ENCODE measurements around the gene ZNF556.
A peak's percentile ranks its signal among the peaks of the same experiment; 100 is the strongest.

The ZNF556 gene

DNA sequence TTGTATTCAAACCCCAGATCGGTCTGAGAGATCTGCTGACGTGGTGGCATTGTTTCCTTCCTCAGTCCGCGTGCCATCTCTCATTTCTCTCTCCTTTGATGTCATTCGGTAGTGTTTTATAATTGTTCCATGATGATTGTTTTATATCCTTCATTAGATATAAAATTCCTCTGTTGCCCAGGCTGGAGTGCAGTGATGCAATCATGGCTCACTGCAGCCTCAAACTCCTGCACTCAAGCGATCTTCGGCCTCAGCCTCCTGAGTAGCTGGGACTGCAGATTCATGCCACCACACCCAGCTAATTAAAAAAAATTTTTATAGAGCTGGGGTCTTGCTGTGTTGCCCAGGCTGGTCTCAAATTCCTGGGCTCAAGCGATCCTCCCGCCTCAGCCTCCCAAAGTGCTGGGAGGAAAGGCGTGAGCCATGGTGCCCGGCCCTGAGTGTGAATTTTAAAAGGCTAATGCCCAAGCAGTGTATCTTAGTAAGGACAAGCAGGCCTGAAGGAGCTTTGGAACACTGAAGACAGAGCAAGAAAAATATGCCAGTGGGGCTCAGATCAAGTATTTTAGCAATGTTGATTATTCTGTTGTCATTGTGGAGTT lies 38.9 kb downstream of the ZNF556 start:
- Histone ChIP-seq H3K27me3 (no peaks in the 10 kb centered on the region), H4K20me1 (peaks cover 0 to 31% (median 24%) of the 10 kb centered on the region in 11 experiments; a peak in 13 of 22 replicates), H3K4me2 (peak overlapping the region in 7 of 11 experiments; percentile 9 to 37 (median 22); a peak in 10 of 22 replicates), H3K27ac (peak overlapping the region in 1 of 11 experiments; percentile 36; a peak in 1 of 22 replicates), H3K9ac (no peak overlapping the region), H3K4me1 (peaks cover 27 to 59% (median 52%) of the 10 kb centered on the region in 10 experiments), H3K4me3 (no peak overlapping the region), H3K9me3 (replicated peaks in 1 of 11) (peaks cover 45 to 55% (median 52%) of the 10 kb centered on the region in 11 experiments), H3K36me3 (peaks cover 15 to 50% (median 37%) of the 10 kb centered on the region in 11 experiments)
- TF ChIP-seq Cebpa-rat (IDR thresholded peaks at IDR 0.05), result no peak

- Histone ChIP-seq H4K20me1 (peaks cover 0 to 30% (median 24%) of the 10 kb centered on the region in 11 experiments; a peak in 13 of 22 replicates), H3K36me3 (peaks cover 22 to 57% (median 44%) of the 10 kb centered on the region in 11 experiments), H3K27ac (peak overlapping the region in 2 of 11 experiments; percentile 26 to 36; a peak in 2 of 22 replicates), H3K27me3 (no peaks in the 10 kb centered on the region), H3K4me1 (peaks cover 25 to 55% (median 48%) of the 10 kb centered on the region in 10 experiments), H3K9me3 (replicated peaks in 1 of 11) (peaks cover 52 to 62% (median 59%) of the 10 kb centered on the region in 11 experiments), H3K4me3 (no peak overlapping the region), H3K9ac (no peak overlapping the region), H3K4me2 (peak overlapping the region in 8 of 11 experiments; percentile 4 to 42 (median 25); a peak in 8 of 22 replicates)
- TF ChIP-seq Cebpa-rat (IDR thresholded peaks at IDR 0.05), result no peak
These were observed 39.6 kb downstream of the ZNF556 start for GRCh38 chr19:2906631-2907195.

DNA sequence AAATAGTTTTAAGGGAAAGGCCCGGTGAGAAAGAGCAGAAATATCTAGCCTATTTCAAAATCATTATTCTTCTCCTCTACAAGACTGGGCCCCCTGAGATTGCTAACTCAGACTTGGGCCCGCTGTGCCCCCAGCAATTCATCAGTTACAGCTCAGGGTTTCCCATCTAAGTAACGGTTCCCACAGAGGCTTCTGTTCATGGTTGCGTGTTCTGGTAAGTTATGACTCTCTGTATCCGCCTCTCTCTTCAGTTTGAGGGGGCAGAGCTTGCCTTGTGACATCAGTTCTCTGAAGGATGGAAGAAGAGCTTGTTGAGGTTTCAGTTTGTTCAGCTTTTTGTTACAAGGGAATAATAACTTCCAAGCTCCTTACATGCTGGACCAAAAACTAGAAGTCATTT lies 45.2 kb downstream of the ZNF556 start:
- Histone ChIP-seq H3K9ac (no peak overlapping the region), H4K20me1 (no peaks in the 10 kb centered on the region), H3K27ac (no peak overlapping the region), H3K4me2 (no peak overlapping the region), H3K4me1 (peaks cover 0 to 4% (median 0%) of the 10 kb centered on the region in 10 experiments; a peak in 4 of 20 replicates), H3K9me3 (replicated peaks in 1 of 11) (peaks cover 96 to 100% (median 99%) of the 10 kb centered on the region in 11 experiments), H3K4me3 (peak overlapping the region in 3 of 10 experiments; percentile 4 to 17 (median 15); a peak in 3 of 20 replicates), H3K27me3 (peaks cover 0 to 5% (median 0%) of the 10 kb centered on the region in 11 experiments; a peak in 2 of 22 replicates), H3K36me3 (peaks cover 76 to 94% (median 85%) of the 10 kb centered on the region in 11 experiments)
- TF ChIP-seq Cebpa-rat (IDR thresholded peaks at IDR 0.05), result no peak

DNA sequence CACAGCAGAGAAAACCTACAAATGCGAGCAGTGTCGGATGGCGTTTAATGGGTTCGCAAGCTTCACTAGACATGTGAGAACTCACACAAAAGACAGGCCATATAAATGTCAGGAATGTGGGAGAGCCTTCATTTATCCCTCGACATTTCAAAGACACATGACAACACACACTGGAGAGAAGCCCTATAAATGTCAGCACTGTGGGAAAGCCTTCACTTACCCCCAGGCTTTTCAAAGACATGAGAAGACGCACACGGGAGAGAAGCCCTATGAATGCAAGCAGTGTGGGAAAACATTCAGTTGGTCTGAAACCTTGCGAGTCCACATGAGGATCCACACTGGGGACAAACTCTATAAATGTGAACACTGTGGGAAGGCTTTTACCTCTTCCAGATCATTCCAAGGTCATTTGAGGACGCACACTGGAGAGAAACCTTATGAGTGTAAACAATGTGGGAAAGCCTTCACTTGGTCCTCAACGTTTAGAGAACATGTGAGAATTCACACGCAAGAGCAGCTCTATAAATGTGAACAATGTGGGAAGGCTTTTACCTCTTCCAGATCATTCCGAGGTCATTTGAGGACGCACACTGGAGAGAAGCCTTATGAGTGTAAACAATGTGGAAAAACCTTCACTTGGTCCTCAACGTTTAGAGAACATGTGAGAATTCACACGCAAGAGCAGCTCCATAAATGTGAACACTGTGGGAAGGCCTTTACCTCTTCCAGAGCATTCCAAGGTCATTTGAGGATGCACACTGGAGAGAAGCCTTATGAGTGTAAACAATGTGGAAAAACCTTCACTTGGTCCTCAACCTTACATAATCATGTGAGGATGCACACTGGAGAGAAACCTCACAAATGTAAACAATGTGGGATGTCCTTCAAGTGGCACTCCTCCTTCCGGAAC lies 50.4 kb downstream of the ZNF556 start:
- Histone ChIP-seq H3K4me3 (peak overlapping the region; percentile 7 to 40 (median 28); a peak in 14 of 20 replicates), H3K4me1 (peaks cover 0 to 17% (median 9%) of the 10 kb centered on the region in 10 experiments; a peak in 16 of 20 replicates), H3K27ac (no peak overlapping the region), H3K27me3 (peaks cover 0 to 6% (median 0%) of the 10 kb centered on the region in 11 experiments; a peak in 2 of 22 replicates), H3K36me3 (peaks cover 77 to 90% (median 86%) of the 10 kb centered on the region in 11 experiments), H3K9me3 (replicated peaks in 1 of 11) (peaks cover 87 to 95% (median 90%) of the 10 kb centered on the region in 11 experiments), H4K20me1 (0 out of 22 replicates have a peak, but pooled peaks cover 0 to 2% (median 0%) of the 10 kb centered on the region in 11 experiments), H3K4me2 (no peak overlapping the region), H3K9ac (no peak overlapping the region)
- TF ChIP-seq Cebpa-rat (IDR thresholded peaks at IDR 0.05), result no peak

DNA sequence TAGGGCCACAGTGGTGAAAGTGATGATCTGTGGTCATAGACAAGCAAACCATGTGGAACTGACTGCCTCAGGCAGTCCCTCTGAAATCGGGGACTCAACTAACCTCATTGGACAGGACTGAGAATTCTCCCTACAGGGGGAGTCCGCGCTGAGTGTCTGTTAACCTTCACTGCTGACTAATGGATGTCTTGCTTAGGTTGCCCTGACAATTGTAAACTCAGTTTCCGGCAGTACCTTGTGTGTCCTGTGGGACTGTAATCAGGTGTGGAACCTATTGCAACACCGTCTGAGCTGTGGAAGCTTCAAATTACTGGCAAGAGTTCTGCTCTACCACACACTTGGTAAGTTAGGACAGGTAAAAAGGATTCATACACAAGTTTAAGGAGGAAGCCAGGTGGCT lies 55.9 kb downstream of the ZNF556 start:
- peaks cover 10 to 59% (median 48%) of the 10 kb centered on the region in 10 experiments; a peak in 16 of 20 replicates for H3K4me1 ChIP-seq
- TF ChIP-seq Cebpa-rat (IDR thresholded peaks at IDR 0.05), result peak in 4 of 11 experiments; percentile 47 to 89 (median 60); a peak in 6 of 22 replicates
- H3K4me2 ChIP-seq, result peak overlapping the region in 10 of 11 experiments; percentile 18 to 84 (median 63); a peak in 18 of 22 replicates
- peaks cover 0 to 15% (median 0%) of the 10 kb centered on the region in 11 experiments; a peak in 6 of 22 replicates for H3K27me3 ChIP-seq
- H3K27ac ChIP-seq, result peak overlapping the region in 1 of 11 experiments; percentile 21; a peak in 1 of 22 replicates
- no peak overlapping the region for H3K9ac ChIP-seq
- no peak overlapping the region for H3K4me3 ChIP-seq
- H3K9me3 ChIP-seq (replicated peaks in 1 of 11), result peaks cover 46 to 73% (median 50%) of the 10 kb centered on the region in 11 experiments
- H3K36me3 ChIP-seq, result peaks cover 22 to 45% (median 39%) of the 10 kb centered on the region in 11 experiments
- H4K20me1 ChIP-seq, result peaks cover 0 to 17% (median 0%) of the 10 kb centered on the region in 11 experiments; a peak in 2 of 22 replicates

DNA sequence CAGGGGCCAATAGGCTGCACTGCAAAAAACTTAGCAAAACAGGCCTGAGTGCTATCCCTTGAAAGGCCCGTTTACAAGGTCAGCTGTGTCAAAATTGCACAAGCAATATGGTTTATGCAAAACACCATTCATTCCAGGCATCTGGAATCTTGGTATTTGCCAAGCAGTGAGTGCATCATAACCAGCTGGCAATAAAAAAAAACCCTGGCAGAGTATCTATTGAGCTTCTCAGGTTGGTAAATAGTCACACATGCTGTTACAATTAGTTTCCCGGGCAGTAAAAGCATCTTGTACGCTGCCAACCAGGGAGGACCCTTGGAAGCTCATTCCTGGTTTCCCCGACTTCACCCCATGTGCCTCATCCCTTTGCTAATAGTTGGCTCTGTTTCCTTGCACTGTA lies 56.4 kb downstream of the ZNF556 start:
- Histone ChIP-seq H3K9ac (no peak overlapping the region), H3K4me2 (peak overlapping the region in 8 of 11 experiments; percentile 45 to 84 (median 68); a peak in 16 of 22 replicates), H3K4me3 (no peak overlapping the region), H3K9me3 (replicated peaks in 1 of 11) (peaks cover 42 to 70% (median 46%) of the 10 kb centered on the region in 11 experiments), H3K27ac (no peak overlapping the region; a peak in 1 of 22 replicates), H3K36me3 (peaks cover 17 to 39% (median 34%) of the 10 kb centered on the region in 11 experiments), H3K4me1 (peaks cover 10 to 59% (median 48%) of the 10 kb centered on the region in 10 experiments; a peak in 16 of 20 replicates), H4K20me1 (peaks cover 0 to 17% (median 0%) of the 10 kb centered on the region in 11 experiments; a peak in 2 of 22 replicates), H3K27me3 (peaks cover 0 to 15% (median 0%) of the 10 kb centered on the region in 11 experiments; a peak in 6 of 22 replicates)
- TF ChIP-seq Cebpa-rat (IDR thresholded peaks at IDR 0.05), result no peak

GRCh38 chr19:2926341-2927031 lies 59.4 kb downstream of the ZNF556 start:
- Histone ChIP-seq H4K20me1 (peaks cover 0 to 17% (median 0%) of the 10 kb centered on the region in 11 experiments; a peak in 2 of 22 replicates), H3K27me3 (peaks cover 0 to 15% (median 0%) of the 10 kb centered on the region in 11 experiments; a peak in 6 of 22 replicates), H3K4me2 (peak overlapping the region; percentile 58 to 95 (median 80)), H3K27ac (peak overlapping the region in 2 of 11 experiments; percentile 11 to 41; a peak in 3 of 22 replicates), H3K4me1 (peaks cover 10 to 55% (median 47%) of the 10 kb centered on the region in 10 experiments; a peak in 16 of 20 replicates), H3K4me3 (peak overlapping the region; percentile 7 to 48 (median 34); a peak in 15 of 20 replicates), H3K36me3 (peaks cover 16 to 36% (median 29%) of the 10 kb centered on the region in 11 experiments), H3K9me3 (replicated peaks in 1 of 11) (peaks cover 37 to 64% (median 41%) of the 10 kb centered on the region in 11 experiments), H3K9ac (peak overlapping the region in 6 of 11 experiments; percentile 7 to 41 (median 18); a peak in 2 of 22 replicates)
- peak in 3 of 11 experiments; percentile 24 to 45 (median 24); a peak in 1 of 22 replicates for TF ChIP-seq Cebpa-rat (IDR thresholded peaks at IDR 0.05)

Measured in BLaER1 treated with 17β-estradiol and CSF1 and Interleukin-3, amounts not matched to agents 10 nM and 100 nM (cell line).